GM18499 (cell line): ENCODE data around the gene E2F3.

Source experiments
- ATAC-seq: cut with Tn5 transposase; IDR thresholded peaks from one replicate; pipeline ENCODE4 v1.9.1; 2021; ENCODE audit warnings: moderate number of reproducible peaks; ENCODE audit not compliant: insufficient read depth, unreplicated experiment

E2F3 gene

GRCh38 chr6:20426177-20427082 lies 24.8 kb downstream of the E2F3 start:
- no peak for ATAC-seq

GRCh38 chr6:20427856-20428255 lies 26.2 kb downstream of the E2F3 start:
- peak; percentile 92 for ATAC-seq

- no peak for ATAC-seq
Observed at GRCh38 chr6:20432692-20433091, 31.0 kb downstream of the E2F3 start.

- ATAC-seq: no peak
Observed at GRCh38 chr6:20433321-20433720, 31.6 kb downstream of the E2F3 start.

GRCh38 chr6:20433929-20434328 lies 32.2 kb downstream of the E2F3 start:
- ATAC-seq: no peak

GRCh38 chr6:20434766-20435165 lies 33.1 kb downstream of the E2F3 start:
- ATAC-seq: no peak

GRCh38 chr6:20436719-20437118 lies 35.0 kb downstream of the E2F3 start:
- no peak for ATAC-seq

GRCh38 chr6:20437639-20438038 lies 36.0 kb downstream of the E2F3 start:
- no peak for ATAC-seq

GRCh38 chr6:20438462-20439070 lies 36.9 kb downstream of the E2F3 start:
- ATAC-seq: no peak

- ATAC-seq: no peak
Observed at GRCh38 chr6:20439558-20439957, 37.9 kb downstream of the E2F3 start.

- ATAC-seq: no peak
Observed at GRCh38 chr6:20440296-20440695, 38.6 kb downstream of the E2F3 start.

GRCh38 chr6:20441236-20441635 lies 39.6 kb downstream of the E2F3 start:
- ATAC-seq: no peak

- no peak for ATAC-seq
Observed at GRCh38 chr6:20441921-20442320, 40.2 kb downstream of the E2F3 start.

- no peak for ATAC-seq
Observed at GRCh38 chr6:20444786-20445271, 43.1 kb downstream of the E2F3 start.

GRCh38 chr6:20447157-20447556 lies 45.5 kb downstream of the E2F3 start:
- no peak for ATAC-seq

GRCh38 chr6:20447581-20448132 lies 46.0 kb downstream of the E2F3 start:
- no peak for ATAC-seq

GRCh38 chr6:20448828-20449227 lies 47.1 kb downstream of the E2F3 start:
- no peak for ATAC-seq

GRCh38 chr6:20454204-20454824 lies 52.6 kb downstream of the E2F3 start:
- no peak for ATAC-seq

- ATAC-seq: no peak
Observed at GRCh38 chr6:20455251-20455940, 53.7 kb downstream of the E2F3 start.
